Measurements from ENCODE around the gene CST2.
A peak's percentile ranks its signal among the peaks of the same experiment; 100 is the strongest.
"Not testable (repeated sequence)": the region's sequence is repeated elsewhere in the genome, so short reads cannot be mapped to it uniquely, and the experiment has no call there.

Gene CST2, protein sequence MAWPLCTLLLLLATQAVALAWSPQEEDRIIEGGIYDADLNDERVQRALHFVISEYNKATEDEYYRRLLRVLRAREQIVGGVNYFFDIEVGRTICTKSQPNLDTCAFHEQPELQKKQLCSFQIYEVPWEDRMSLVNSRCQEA

DNA sequence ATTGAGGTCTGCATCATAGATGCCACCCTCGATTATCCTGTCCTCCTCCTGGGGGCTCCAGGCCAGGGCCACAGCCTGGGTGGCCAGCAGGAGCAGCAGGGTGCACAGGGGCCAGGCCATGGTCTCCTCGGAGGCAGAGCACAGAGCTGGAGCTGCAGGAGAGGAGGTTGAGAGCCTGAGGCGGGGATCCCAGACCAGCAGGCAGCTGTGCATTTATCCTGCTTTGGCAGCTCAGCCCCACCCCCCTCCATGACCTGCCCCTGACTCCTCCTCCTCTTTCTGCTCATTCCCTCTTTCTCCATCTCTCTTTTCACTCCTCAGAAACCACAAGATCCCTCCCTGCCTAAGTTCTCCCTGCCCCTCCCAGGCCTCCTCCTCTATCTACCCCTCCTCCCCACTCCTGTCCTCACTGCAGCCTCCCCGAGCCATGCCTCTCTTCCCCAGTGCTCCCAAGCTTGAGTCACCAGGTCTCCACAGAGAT lies at the start of gene CST2:
Gene CST2, minus strand, starts transcription at position 189 of the 481 bp plus-strand sequence. Its CDS starts 69 bp downstream, at position 120.
- DNase-seq, result no peak

DNA sequence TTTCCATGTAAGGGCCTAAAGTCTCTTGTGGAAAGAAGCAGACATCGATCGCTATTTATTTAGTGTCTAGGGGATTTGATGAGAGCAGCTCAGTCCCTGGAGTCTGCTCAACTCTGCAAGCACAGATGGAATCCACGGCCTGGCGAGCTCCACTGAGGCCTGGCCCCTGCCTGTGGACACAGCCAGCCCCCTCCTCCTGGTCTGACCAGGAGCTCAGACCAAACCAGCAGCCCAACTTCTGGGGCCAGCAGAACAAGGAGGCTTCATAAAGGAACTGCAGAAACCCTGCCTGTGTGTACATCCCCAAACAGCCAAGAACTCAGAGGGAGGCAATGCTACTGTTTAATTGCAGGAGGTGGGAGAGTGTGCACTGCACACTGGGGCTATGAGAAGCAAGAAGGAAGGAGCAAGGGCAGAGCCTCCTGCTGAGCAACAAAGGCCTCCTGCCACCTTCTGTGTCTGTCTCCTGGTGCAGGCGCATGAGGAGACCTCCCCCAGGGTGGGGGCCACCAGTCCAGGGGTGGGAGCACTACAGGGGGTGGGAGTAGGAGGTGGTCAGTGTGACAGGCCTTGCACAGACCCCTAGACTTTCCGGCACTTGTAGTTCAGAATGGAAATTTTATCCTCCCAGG lies 49.2 kb upstream of the CST2 start:
- DNase-seq, result no peak

DNA sequence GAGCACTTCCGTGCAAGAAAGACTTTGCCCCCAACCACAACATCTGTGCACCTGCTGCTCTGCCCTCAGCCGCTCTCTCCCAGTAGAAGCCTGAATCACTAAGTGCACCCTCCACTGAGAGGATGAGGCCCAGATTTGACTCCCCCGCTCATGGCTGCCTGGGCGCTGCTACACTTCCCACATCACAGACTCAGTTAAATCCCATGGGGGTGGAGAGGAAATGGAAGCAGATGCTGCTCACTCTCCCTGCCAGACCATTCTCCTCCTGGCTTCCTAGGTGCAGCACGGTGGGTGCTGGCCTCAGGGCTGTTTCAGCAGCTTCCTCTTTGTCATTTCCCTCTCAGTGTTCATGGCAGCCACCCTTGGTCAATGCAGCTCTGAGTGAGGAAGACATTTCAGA lies 48.2 kb upstream of the CST2 start:
- DNase-seq, result peak; percentile 90

DNA sequence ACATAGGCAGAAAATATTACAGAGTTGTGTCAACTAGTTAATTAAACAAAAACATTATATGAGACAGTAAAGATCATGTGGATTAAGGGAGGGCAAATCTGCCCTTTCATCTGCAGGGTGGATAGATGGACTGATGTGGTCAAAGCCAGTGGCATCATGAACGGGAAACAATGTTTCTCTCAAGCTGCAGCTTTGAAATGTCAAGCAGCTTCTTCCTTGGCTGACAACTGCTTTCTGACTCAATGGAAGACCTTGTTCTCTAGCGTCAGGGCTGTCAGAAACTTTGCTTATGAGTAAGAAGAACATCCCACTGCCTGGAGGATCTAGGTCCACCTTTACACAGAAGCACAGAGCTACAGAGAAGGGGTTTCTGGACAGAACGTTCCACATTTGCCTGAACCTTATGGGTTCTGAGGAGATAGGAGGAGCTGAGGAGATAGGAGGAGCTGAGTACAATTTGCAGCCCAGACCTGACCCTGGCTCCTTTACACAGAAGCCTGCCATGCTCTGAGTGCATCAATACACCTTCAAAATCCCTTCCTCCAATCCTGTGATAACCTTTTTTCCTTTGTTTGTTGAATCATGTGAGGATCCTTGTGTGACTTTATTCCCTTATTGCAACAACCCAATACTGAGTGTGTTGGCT lies 47.0 kb upstream of the CST2 start:
- DNase-seq, result no peak

DNA sequence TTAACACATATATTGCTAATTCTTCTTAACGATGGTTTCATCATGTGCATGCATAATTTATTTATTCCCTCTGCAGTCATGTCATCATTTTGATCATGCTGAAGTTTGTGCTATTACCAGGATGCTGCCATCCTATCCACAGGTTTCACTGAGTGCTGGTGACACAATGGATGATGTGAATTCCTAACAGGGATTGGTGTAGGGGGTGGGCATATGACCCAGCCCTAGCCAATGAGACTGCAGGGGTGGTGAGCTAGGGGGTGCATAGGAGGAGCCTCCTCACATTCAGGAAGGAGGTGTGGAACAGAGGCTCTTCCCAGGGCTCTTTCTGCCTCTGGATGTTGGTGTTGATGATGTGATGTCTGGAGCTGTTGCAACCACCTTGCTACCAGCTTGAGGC lies 45.5 kb upstream of the CST2 start:
- DNase-seq, result no peak

DNA sequence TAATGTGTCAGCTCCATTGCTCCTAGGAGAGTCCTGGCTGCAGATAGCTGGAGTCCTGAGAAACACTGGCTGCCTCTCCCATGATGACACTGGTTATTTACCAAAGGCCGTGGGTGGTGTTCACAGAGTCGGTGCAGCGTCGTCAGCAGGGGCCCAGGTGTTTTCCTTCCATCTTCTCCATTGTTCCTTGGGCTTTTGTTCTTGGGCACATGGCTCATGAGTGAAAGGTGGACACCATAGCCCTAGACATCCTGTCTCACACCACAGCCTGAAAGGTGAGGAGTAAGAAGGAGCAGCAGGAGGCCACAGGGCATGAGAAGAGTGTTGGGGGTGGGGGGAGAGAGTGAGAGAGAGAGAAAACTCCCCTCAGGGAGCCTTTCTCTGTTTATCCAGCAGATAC lies 43.9 kb upstream of the CST2 start:
- no peak for DNase-seq

DNA sequence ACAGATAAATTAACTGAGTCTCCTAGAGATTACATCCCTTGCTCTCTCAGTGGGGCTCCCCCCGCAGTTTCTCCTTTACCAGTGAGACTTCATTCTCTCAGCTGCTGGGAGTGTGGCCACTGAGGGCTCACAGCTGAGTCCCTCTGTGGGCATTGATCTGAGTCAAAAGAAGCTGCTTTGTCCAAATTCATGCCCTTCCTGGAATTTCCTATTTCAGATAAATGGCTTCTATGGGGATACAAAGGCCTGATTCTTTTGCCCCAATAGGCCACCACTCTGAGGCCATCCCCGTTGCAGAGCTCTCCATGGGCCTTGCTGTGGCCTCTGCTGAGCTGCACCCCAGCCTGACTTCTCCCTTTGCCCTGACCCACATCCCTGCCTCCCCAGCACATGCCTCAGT lies 43.0 kb upstream of the CST2 start:
- no peak for DNase-seq

DNA sequence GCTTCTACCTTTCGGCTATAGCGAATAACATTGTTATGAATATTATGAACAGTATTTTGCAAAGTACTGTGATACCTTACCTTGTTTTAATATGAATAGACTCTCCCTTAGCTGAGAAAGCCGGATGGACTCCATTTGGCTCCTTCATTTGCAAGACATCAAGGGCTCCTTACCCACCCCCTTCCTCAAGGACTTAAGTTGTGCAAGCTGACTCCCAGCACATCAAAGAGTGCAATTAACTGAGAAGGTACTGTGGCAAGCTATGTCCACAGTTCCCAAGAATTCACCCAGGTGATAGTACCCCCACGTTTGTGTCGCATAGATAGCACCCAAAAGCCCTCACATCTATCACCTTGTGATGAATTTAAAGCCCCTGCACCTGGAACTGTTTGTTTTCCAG lies 41.8 kb upstream of the CST2 start:
- no peak for DNase-seq

DNA sequence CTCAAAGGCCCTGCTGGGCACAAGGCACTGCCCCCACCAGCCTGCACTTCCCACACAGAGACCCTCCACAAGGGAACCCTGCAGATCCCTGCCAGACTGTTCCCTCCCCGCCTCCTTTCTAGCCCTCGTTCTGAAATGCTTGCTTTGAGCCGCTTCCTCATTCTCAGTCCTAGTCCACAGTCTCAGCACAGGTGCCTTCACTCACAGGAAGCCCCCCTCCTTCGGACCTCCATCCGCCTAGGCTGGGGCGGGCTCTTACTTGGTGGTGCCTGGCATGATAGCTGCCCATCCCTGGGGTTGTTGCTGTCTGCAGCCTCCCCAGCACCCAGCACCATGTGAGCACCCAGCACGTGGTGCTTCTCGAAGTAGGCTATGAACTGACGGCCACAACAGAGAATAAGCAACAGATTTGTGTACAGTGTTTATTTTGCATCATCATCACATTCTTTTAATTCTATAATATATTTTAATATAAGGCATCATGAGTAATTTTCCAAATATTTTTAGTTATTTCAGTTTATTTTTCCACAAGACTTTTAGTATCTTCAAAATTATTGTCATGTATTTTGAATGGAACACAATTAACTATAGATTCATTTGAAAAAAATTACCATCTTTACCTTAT lies 40.7 kb upstream of the CST2 start:
- no peak for DNase-seq

DNA sequence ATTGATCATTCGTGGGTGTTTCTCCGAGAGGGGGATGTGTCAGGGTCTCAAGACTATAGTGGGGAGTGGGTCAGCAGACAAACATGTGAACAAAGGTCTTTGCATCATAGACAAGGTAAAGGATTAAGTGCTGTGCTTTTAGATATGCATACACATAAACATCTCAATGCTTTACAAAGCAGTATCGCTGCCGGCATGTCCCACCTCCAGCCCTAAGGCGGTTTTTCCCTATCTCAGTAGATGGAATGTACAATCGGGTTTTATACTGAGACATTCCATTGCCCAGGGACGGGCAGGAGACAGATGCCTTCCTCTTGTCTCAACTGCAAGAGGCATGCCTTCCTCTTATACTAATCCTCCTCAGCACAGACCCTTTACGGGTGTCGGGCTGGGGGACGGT lies 34.2 kb upstream of the CST2 start:
- DNase-seq, result not testable (repeated sequence)

DNA sequence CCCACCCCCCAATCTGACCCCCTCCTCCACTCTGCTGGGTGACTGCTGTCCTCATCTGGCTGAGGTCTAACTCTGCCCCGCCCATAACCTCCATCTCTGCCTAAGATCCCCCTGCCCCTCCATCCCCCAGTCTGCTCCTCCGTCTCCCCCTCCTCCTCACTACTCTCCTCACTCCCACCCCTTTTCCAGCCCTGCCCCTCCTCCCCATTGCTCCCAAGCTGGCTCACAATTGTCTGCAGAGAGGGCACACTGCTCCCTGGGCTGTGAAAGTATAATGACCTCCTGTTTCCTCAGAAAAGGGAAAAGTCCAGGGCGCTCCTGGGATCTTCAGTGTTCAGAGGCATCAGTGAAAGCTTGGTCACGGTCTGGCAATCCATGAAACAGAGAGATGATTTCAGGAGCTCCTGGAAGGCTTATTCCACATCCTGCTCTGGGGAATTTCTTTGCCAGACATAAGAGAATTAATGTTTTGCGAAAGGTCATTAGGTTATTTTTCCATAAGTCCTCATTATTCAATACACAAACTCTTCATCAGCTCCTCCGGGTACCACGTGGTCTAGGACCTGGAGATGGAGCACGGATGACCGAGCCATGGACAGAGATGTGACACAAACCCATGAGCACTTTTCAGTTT lies 31.6 kb upstream of the CST2 start:
- peak; percentile 38 for DNase-seq

DNA sequence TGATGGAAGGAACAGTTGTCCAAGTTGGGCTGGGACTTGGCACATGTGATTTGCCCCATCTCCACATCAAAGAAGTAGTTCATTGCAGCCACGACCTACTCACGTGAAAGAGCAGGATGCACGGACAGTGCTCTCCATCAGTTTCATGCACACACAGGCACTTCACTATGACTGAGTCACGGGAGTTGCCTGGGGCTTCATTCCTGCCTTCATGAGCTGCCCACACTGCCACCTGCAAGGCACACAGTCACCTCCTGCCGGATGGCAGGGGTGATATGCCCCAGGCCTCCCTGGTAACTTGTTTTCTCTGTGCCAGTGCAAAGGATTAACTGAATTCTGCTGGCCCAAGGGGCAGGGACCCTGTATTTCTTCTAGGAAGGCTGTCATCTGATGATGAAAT lies 30.2 kb upstream of the CST2 start:
- DNase-seq, result no peak

DNA sequence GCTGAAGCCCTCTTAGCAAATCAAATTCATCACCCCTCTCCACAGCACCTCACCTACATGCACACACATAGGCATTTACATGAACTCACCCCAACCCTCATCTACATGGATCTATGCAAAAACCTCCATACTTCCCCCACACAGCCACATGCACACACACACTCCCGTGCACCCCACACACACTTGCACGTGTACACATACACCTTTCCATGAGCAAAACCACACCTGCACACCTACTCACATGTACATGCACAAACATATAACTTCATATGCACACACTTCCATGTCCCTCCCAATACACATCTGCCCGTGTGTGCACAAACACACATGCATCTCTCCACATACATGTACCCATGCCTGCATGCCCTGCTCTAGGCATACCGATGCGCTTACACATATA lies 29.7 kb upstream of the CST2 start:
- no peak for DNase-seq

DNA sequence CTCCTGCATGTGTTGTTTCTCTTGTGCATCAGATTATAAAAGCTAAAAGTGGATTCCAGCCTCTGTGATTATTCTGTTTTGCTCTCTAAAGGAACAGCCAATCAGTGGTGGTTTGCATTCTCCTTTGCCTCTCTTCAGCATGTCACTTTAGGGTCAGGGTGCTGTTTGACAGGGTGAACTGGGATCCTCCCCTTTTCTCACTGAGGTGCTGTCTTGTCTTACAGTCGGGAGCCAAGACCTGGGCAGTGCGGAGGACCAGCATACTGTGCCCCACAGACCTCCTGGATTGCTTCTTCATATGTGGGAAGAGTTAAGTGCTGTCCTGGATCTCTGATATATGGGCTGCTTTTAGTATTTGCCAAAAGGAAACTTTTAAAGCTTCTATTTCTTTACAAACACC lies 15.2 kb upstream of the CST2 start:
- no peak for DNase-seq

DNA sequence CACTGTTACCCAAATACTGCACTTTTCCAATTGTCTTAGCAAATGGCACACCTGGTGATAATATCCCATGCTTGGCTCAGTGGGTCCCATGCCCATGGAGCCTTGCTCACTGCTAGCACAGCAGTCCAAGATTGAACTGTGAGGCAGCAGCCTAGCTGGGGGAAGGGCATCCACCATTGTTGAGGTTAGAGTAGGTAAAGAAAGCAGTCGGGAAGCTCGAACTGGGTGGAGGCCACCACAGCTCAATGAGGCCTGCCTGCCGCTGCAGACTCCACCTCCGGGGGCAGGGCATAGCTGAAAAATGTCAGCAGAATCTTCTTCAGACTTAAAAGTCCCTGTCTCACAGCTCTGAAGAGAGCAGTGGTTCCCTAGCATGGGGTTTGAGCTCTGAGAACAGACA lies 9.2 kb upstream of the CST2 start:
- no peak for DNase-seq

DNA sequence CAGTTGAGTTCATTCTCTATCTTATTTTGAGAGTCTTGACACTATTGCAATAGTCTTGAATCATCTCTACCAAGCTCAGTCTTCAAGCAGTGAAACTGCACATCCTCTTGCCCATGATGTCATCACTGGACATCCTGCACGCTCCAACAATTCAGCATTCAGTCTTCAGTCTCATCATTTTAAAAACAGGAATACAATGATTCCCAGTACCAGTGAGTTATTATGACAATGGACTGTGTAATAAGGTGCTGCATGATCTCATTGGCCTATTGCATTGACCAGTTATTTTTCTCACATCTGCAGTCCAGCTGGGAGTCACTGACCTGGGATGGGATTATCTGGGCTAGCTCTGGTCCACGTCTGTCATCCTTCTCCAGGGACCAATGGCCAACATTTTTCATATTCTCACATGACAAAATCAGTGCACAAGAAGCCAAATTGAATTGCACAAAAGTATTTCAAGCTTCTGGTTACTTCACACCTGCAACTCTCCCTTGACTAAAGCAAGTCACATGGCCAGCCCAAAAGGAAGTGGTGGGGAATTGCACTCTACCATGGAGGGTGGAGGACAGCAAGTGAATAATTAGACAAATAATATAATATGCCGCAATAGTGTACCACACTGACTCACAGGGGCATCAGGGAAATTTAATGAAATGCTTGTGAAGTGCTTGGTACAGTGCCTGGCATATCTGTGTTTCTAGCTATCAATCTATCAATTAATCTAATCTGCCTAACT lies 6.4 kb upstream of the CST2 start:
- no peak for DNase-seq

DNA sequence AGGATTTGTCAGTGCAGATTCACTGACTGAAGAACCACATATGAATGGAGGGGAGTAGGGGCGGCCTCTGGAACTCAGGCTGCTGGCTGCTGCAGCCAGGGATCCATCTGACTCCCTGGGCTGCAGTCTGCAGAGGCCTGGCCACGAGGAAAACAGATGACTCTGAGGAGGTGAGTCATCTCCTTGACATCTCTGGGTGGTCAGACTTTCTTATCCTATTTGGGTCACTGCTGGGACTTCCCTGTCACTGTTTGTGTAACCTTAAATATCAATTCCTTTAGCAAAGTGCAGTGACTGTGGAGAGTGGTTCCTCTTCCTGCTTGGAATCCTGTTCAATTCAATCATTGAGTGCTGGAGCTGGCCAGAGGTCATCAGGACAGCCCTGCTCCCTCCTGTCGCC lies 5.4 kb upstream of the CST2 start:
- DNase-seq, result not testable (repeated sequence)

DNA sequence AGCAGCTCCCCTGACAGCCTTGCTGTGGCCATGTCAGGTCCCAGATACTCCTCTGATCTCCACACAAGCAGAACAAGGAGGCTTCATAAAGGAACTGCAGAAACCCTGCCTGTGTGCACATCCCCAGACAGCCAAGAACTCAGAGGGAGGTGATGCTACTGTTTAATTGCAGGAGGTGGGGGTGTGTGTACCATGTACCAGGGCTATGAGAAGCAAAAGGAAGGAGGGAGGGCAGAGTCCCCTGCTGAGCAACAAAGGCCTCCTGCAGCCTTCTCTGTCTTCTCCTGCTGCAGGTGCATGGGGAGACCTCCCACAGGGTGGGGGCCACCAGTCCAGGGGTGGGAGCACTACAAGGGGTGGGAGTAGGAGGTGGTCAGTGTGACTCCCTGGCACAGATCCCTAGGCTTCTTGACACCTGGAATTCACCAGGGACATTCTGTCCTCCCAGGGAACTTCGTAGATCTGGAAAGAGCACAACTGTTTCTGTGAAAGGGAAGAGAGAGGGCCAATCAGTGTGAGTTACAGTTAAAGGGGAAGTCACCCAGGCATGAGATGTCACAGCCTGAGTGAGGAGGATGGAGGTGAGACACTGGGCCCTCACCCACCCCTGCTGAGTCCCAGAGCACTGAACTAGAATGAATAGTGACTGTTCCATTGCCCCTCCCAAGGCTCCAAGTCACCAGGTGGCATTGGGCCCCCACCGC lies 2.8 kb downstream of the CST2 start:
- no peak for DNase-seq

DNA sequence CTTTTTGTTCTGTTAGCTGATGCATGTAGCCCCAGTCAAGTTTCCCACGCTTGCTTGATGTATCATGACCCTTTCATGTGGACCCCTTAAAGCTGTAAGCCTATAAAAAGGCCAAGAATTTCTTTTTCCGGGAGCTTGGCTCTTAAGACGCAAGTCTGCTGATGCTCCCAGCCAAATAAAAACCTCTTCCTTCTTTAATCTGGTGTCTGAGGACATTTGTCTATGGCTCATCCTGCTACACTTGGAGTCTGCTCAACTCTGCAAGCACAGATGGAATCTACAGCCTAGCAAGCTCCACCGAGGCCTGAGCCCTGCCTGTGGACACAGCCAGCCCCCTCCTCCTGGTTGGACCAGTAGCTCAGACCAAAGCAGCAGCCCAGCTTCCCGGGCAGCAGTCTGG lies 3.4 kb downstream of the CST2 start:
- DNase-seq, result no peak

DNA sequence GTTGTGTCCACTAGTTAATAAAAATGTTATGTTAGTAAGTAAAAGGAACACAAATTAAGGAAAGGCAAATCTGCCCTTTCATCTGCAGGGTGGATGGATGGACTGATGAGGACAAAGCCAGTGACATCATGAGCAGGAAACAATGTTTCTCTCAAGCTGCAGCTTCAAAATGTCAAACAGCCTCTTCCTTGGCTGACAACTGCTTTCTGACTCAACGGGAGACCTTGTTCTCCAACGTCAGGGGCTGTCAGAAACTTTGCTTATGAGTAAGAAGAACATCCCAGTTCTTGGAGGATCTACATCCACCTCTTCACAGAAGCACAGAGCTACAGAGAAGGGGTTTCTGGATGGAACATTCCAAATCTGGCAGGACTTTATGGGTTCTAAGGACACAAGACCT lies 6.0 kb downstream of the CST2 start:
- no peak for DNase-seq

DNA sequence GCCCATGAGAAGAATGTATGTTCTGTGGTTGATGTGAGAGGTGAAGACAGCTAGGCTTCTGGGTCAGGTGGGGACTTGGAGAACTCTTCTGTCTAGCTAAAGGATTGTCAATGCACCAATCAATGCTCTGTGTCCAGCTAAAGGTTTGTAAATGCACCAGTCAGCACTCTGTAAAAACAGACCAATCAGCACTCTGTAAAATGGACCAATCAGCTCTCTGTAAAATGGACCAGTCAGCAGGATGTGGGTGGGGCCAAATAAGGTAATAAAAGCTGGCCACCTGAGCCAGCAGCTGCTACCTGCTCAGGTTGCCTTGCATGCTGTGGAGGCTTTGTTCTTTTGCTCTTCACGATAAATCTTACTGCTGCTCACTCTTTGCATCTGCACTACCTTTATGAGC lies 15.0 kb downstream of the CST2 start:
- not testable (repeated sequence) for DNase-seq

DNA sequence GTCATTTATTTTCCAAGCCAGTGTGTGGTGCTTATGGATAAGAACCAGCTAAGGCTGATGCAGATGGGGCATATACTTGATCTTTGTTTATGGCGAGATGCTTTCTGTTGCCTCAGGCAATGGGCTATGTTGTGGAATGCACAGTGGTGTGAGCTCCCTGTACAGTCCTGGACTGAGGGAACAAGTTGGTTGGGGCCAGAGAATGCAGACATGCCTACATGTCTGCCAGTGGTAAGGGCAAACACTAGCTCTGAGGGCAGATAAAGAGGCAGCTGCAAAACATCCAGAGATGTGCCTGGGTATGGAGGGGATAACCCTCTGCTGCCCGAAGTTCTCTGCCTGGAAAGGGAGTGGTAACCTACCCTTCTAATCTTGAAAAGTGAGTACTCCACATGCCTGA lies 16.2 kb downstream of the CST2 start:
- DNase-seq, result not testable (repeated sequence)
